ENCODE results near the gene GRIK2.

Gene GRIK2

GRCh38 chr6:101816716-101817115, 423.2 kb downstream of the GRIK2 start:
- DNase-seq: no peak

GRCh38 chr6:101818051-101818450, 424.5 kb downstream of the GRIK2 start:
- DNase-seq: no peak

GRCh38 chr6:101824551-101825345, 431.2 kb downstream of the GRIK2 start:
- DNase-seq: no peak

GRCh38 chr6:101826269-101826668, 432.8 kb downstream of the GRIK2 start:
- DNase-seq: no peak

- DNase-seq: no peak
Measured at GRCh38 chr6:101826678-101827077, 433.2 kb downstream of the GRIK2 start.

GRCh38 chr6:101830501-101831031, 437.1 kb downstream of the GRIK2 start:
- DNase-seq: no peak

- DNase-seq: no peak
Measured at GRCh38 chr6:101832371-101832770, 438.9 kb downstream of the GRIK2 start.

- DNase-seq: no peak
Measured at GRCh38 chr6:101840100-101840499, 446.6 kb downstream of the GRIK2 start.

GRCh38 chr6:101845172-101845571, 451.7 kb downstream of the GRIK2 start:
- no peak for DNase-seq

- no peak for DNase-seq
Measured at GRCh38 chr6:101845621-101846020, 452.1 kb downstream of the GRIK2 start.

GRCh38 chr6:101847690-101848089, 454.2 kb downstream of the GRIK2 start:
- no peak for DNase-seq

GRCh38 chr6:101851911-101852310, 458.4 kb downstream of the GRIK2 start:
- DNase-seq: no peak

GRCh38 chr6:101853231-101854085, 459.9 kb downstream of the GRIK2 start:
- no peak for DNase-seq

GRCh38 chr6:101876431-101876830, 482.9 kb downstream of the GRIK2 start:
- no peak for DNase-seq

- no peak for DNase-seq
Measured at GRCh38 chr6:101878554-101879276, 485.2 kb downstream of the GRIK2 start.

GRCh38 chr6:101879782-101880181, 486.3 kb downstream of the GRIK2 start:
- no peak for DNase-seq

GRCh38 chr6:101883505-101883904, 490.0 kb downstream of the GRIK2 start:
- no peak for DNase-seq

GRCh38 chr6:101887532-101887931, 494.0 kb downstream of the GRIK2 start:
- DNase-seq: no peak

GRCh38 chr6:101907356-101908217, 514.1 kb downstream of the GRIK2 start:
- no peak for DNase-seq

- DNase-seq: no peak
Measured at GRCh38 chr6:101909366-101909765, 515.9 kb downstream of the GRIK2 start.

- DNase-seq: no peak
Measured at GRCh38 chr6:101912311-101912710, 518.8 kb downstream of the GRIK2 start.

GRCh38 chr6:101918471-101918870, 525.0 kb downstream of the GRIK2 start:
- DNase-seq: no peak
